SW480 (cell line): Measurements from ENCODE around the gene ZNF343.

Experiments used
- DNase-seq: peaks from one replicate; pipeline ENCODE4 v3.0.0-alpha.2; 2016; ENCODE audit warnings: low spot score

The ZNF343 gene

GRCh38 chr20:2473516-2473915 is 35.2 kb downstream of the ZNF343 start:
- no peak for DNase-seq

GRCh38 chr20:2470423-2471193 is 38.1 kb downstream of the ZNF343 start, which contains the start of gene SNRPB:
SNRPB (minus strand) TSS chr20:2470789; CDS start chr20:2470690, 99 bp downstream.
- DNase-seq, result peak; percentile 100

- DNase-seq, result peak; percentile 54
Measured at GRCh38 chr20:2469991-2470422, 38.7 kb downstream of the ZNF343 start.

GRCh38 chr20:2468581-2469407 is 39.9 kb downstream of the ZNF343 start:
- DNase-seq, result no peak

GRCh38 chr20:2467412-2467811 is 41.3 kb downstream of the ZNF343 start:
- no peak for DNase-seq

GRCh38 chr20:2465100-2465499 is 43.6 kb downstream of the ZNF343 start:
- DNase-seq, result no peak

GRCh38 chr20:2463616-2464365 is 44.9 kb downstream of the ZNF343 start:
- DNase-seq, result no peak

GRCh38 chr20:2462484-2462883 is 46.2 kb downstream of the ZNF343 start:
- no peak for DNase-seq

GRCh38 chr20:2460752-2461424 is 47.8 kb downstream of the ZNF343 start:
- DNase-seq, result no peak

- no peak for DNase-seq
Measured at GRCh38 chr20:2459981-2460751, 48.5 kb downstream of the ZNF343 start.

GRCh38 chr20:2458919-2459499 is 49.7 kb downstream of the ZNF343 start:
- DNase-seq, result no peak

GRCh38 chr20:2455771-2456497 is 52.8 kb downstream of the ZNF343 start:
- no peak for DNase-seq

GRCh38 chr20:2453792-2454191 is 54.9 kb downstream of the ZNF343 start:
- DNase-seq, result no peak

GRCh38 chr20:2451939-2452732 is 56.6 kb downstream of the ZNF343 start:
- peak; percentile 69 for DNase-seq

- DNase-seq, result no peak
Measured at GRCh38 chr20:2451422-2451821, 57.3 kb downstream of the ZNF343 start.

- no peak for DNase-seq
Measured at GRCh38 chr20:2449386-2449785, 59.3 kb downstream of the ZNF343 start.

- DNase-seq, result no peak
Measured at GRCh38 chr20:2446845-2447244, 61.9 kb downstream of the ZNF343 start.
